GDM1 (cell line): ENCODE results near the gene MAP3K19.
"Not testable (repeated sequence)": the region's sequence is repeated elsewhere in the genome, so short reads cannot be mapped to it uniquely, and the experiment has no call there.

Experiments used
- DNase-seq: peaks from one replicate; lab custom pipeline; 2025; lab: John Stamatoyannopoulos, UW

The MAP3K19 gene

GRCh38 chr2:135052042-135052876 lies 5.0 kb upstream of the MAP3K19 start, which contains the start of gene RAB3GAP1:
TSS of gene RAB3GAP1 (plus strand) at chr2:135052292. CDS start at chr2:135052308, 16 bp downstream.
- DNase-seq = peak; percentile 73

DNA sequence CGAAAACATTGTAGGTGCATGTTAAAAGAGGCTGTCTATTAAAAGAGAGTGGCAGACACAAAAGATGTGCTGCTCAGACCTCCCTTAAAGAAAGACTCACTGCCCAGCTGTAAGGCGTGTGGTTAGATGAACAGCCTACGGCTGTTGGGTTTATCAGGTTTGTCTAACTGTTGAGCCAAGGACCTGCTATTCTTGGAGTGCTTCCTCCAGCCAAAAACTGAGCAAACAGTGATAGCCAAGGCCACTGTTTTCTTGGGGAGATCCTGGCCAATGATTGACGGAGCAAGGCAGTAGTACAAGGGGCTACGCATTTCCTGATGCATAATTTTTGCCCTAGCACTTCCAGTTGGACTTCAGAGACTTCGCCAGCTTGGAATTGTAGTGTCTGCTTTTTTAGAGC lies 3.4 kb upstream of the MAP3K19 start:
- DNase-seq = no peak

DNA sequence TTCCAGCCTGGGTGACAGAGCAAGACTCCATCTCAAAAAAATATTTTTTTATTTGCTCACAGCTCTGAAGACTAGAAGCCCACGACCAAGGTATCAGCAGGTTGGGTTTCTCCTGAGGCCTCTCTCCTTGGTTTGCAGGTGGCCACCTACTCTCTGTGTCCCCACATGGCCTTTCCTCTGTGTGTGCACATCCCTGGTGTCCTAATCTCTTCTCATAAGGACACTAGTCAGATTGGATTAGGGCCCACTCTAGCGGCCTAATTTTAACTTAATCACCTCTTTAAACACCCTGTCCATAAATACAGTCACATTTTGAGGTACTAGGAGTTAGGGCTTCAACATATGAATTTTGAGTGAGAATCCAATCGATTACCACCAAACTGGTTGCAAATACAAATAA lies 2.9 kb upstream of the MAP3K19 start:
- DNase-seq = no peak

DNA sequence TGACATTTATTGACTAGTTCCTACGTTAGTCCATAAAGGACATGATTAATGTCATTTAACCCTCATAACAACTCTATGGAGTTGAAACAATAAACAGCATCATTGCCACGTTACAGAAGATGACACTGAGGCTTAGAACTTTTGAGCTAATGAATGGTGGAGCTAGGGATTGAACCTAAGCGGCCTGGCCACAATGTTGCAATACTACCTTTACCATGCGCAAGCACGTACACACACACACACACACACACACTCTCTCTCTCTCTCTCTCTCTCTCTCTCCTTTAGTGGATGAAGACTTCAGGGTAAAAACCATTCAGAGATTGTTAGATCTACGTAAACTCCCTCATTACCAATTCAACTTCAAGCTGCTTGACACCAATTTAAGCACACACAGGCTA lies 875 bp upstream of the MAP3K19 start:
- no peak for DNase-seq

DNA sequence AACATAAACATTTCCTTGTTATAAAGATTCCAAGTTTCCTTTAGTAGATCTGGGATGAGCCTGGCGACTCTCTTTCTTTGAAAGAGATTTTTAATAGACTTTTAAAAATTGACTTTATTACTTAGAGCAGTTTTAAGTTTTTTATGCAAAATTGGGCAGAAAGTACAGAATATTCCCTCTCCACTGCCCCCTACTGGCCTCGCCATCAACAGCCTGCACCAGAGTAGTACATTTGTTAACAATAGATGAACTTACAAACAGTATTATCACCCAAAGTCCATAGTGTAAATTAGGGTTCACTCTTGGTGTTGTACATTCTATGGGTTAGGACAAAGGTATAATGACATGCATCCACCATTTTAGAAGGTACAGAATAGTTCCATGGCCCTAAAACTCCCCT lies 3.9 kb downstream of the MAP3K19 start:
- DNase-seq = no peak

DNA sequence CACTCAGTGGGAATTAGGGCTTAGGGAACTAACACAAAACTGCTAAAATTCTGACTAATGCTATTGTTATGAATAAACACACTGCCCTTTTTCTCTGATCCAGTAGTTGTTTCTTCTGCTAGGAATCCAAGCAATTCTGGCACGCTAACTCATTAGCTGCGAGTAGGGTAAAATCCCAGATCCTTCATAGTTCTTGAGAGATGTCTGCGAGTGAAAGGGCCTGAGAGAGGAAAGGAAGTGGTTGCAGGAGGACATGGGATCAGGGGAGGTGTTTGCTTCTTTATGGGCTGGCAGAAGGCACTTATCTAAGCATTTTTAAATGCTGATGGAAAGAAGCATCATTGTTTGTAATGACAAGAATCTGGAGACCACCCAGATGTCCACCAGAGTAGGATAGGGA lies 9.4 kb downstream of the MAP3K19 start:
- no peak for DNase-seq

DNA sequence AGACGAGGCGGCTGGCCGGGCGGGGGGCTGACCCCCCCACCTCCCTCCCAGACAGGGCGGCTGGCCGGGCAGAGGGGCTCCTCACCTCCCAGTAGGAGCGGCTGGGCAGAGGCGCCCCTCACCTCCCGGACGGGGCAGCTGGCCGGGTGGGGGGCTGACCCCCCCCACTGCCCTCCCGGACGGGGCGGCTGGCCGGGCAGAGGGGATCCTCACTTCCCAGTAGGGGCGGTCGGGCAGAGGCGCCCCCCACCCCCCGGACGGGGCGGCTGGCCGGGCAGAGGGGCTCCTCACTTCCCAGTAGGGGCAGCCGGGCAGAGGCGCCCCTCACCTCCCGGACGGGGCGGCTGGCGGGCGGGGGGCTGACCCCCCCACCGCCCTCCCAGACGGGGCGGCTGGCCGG lies 14.0 kb downstream of the MAP3K19 start:
- not testable (repeated sequence) for DNase-seq

DNA sequence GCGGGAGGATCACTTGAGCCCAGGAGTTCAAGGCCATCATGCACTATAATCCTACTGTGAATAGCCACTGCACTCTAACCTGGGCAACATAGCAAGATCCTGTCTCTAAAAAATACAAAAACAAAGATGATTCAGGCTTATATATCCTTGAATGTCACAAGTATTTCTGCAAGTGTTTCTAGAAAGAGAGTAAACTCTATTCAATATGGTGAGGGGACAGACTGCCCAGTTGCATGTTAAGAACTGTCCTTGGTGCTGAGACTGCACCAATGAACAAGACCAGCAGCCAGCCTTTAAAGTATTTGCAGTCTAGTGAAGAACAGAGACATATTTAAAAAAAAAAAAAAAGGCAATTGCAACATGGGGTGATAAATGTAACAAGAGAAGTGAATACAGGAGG lies 16.4 kb downstream of the MAP3K19 start:
- DNase-seq = no peak

DNA sequence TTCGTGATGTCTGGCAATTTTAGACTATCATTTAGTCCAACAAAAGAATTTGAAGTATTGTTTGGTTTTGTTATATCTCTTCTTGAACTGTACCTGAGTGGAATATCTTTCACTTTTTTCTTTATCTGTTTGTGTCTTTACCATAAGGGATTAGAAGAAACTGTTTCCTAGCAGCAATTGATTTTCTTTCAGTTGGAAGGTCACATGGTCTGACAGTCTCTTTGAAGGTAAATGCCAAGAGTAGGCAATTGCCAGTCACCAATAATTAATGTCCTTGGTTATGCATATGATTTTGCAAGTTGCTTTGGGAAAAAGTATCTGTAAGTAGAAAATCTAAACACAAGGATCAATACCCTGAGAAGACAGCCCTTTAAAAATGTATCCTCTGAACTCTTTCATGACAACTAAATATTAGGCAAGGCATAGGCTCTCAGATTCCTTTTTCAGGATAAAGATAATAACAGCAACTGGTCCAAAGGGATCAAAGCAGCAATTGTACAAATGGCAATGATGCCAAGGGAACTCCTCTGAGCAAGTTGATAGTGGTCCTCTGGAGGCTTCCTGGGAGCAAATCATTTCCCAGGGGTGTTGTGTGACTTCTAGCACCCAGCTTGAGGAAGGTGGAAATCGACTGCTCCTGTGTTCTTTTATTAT lies 17.6 kb downstream of the MAP3K19 start:
- no peak for DNase-seq

DNA sequence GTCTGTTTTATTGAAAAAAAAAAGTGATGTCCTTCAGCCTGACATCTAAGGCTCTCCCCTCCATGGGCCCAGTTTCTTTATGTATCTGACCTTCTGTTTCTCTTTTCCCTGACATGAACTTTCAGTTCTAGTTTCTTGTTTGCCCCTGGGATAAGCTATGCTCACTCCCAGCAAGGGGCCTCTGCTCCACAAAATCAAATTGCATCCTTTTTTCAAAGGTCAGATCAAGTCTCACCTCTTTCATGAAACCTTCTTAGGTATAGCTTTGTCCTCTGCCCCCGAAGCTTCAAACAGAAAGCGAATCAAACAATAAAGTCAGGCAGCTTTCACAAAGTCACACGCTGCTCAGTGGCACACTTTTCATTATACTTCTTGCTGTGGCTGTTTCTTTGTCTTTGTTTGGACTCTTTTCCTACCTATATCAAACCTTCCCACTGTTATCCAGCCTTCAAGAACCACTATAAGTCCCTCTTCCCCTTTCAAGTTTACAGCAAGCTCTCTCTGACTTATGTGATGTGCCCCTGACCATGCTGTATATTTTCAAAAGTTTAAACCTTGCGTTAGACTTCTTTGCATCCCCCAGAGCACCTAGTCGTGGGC lies 23.3 kb downstream of the MAP3K19 start:
- no peak for DNase-seq

DNA sequence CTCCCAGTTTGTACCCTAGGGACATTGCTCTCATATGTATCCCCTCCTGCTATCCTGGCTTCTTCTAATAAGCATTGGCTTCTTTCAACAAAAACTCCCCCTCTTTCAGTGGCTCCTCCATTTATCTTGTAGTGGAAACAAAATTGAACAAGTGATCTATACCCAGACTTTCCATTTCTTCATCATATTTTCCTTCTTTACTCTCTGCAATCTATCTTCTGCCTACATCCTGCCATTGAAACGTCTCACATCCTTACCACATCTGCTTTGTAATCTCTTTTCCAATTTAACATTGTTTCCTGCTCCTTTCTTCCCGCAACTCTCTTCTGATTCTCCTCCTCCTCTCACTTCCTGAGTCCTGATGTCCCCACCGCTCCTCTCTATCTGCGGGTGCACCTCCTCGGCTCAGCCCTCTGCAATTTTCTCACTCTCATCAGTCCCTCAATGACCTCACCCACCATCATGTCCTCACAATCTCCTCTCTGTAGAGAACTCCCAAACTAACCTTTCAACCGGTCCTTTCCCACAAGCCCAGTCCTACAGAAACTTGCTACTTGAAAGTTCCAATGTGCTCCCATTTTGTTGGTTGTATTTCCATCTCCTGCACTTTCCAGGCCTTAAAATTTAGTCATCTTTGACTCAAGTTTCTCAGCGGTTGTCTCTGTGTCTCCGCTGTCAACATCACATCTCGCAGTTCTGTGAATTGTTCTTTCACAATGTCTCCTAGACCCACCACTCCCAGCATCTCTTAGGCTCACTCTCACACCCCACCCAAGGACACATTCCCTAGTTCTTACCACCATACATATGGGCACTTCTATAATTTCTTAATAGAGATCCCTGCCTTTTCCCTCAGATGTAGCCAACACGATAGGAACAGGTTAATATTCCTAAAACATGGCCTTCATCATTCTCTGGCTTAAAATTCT lies 24.0 kb downstream of the MAP3K19 start:
- DNase-seq = no peak

- DNase-seq = no peak
These were observed 25.6 kb downstream of the MAP3K19 start for GRCh38 chr2:135021618-135022017.

GRCh38 chr2:135011633-135012032 lies 35.6 kb downstream of the MAP3K19 start:
- no peak for DNase-seq

DNA sequence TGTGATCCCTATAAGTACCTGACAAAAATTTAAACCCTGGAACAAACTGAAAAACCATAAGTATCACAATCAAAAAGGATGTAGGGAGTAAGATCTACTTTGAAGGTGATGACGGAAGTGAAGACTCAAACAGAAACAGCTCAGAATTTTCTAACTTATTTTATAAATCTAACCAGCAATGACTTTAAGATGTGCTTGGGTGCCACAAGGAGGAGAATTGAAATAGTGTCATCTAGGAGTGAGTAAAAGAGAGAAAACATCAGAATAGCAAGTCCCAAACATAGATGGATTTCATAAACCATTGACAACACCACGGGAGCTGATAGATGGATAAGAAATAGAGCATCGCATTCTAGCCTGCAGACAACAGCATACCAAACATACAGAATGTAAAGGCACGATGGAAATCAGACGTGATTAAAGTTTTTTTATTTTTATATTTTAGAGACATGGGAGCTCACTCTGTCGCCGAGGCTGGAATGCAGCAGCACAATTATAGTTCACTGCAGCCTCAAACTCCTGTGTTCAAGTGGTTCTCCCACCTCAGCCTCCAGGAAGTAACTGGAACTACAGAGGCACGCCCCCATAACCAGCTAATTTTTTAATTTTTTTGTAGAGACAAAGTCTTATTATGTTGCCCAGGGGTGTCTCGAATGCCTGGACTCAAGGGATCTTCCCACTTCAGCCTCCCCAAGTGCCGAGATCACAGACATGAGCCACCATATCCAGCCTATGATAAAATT lies 36.9 kb downstream of the MAP3K19 start:
- DNase-seq = no peak

GRCh38 chr2:135009339-135009738 lies 37.9 kb downstream of the MAP3K19 start:
- DNase-seq = no peak

DNA sequence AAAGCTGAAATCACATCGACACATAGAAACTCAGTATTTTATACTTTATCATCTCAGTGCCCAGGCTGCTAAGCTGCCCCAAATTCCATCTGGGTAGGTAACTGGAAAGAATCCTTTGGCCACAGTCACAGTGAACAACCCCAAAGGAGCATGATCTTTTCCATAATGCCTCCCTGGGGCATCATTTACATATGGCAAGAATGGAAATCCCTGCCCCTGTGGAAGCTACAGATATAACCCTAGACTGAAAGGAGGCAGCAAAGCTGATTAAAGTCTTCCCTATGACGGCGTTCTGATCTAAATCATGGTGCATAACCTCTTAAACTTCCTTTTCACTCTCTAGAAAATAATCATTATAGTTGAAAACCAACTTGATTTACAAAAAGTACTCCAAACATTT lies 41.5 kb downstream of the MAP3K19 start:
- DNase-seq = no peak

GRCh38 chr2:135004005-135004746 lies 43.1 kb downstream of the MAP3K19 start:
- peak; percentile 39 for DNase-seq

DNA sequence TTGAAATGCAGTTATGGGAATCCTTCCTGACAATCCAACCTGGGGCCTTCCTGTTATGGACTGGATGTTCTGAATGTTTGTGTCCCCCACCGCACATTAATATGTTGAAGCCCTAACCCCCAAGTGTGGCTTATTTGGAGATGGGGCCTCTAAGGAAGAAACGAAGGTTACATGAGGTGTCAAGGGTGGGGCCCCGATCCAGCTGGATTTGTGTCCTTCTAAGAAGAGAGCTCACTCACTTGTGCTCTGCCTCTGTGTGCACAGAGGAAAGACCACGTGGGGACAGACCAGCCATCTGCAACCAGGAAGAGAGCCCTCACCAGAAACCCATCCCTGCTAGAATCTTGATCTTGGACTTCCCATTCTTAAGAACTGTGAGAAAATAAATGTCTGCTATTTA lies 44.4 kb downstream of the MAP3K19 start:
- no peak for DNase-seq

GRCh38 chr2:134999521-134999920 lies 47.7 kb downstream of the MAP3K19 start:
- no peak for DNase-seq

GRCh38 chr2:134988994-134989605 lies 58.1 kb downstream of the MAP3K19 start:
- DNase-seq = no peak
